DND-41 (cell line): ENCODE results near the gene OR10A5.

ENCODE experiments used
- CTCF ChIP-seq: IDR thresholded peaks from 2 replicates; pipeline ENCODE4 v1.5.1; 2012; ENCODE audit warnings: borderline replicate concordance, low read length, moderate library complexity, mild to moderate bottlenecking; ENCODE audit not compliant: poor library complexity, severe bottlenecking; ENCODE audit errors: extremely low read depth
- EZH2 ChIP-seq: IDR thresholded peaks from 3 replicates; pipeline ENCODE4 v1.6.1; 2012; ENCODE audit warnings: borderline replicate concordance, low read depth, mild to moderate bottlenecking, moderate library complexity, low read length, inconsistent platforms; ENCODE audit not compliant: severe bottlenecking

GRCh38 chr11:6812390-6813005 lies 33.0 kb upstream of the OR10A5 start:
- peak; percentile 91 for TF ChIP-seq CTCF
- no peak for TF ChIP-seq EZH2
